HG03175 (cell line): ENCODE data around the gene TPMT.
A peak's percentile ranks its signal among the peaks of the same experiment; 100 is the strongest.
"Not testable (repeated sequence)": the region's sequence is repeated elsewhere in the genome, so short reads cannot be mapped to it uniquely, and the experiment has no call there.

Source experiments
- ATAC-seq: cut with Tn5 transposase; IDR thresholded peaks from one replicate; pipeline ENCODE4 v1.9.1; 2021; ENCODE audit warnings: mild to moderate bottlenecking, moderate library complexity; ENCODE audit not compliant: unreplicated experiment

The TPMT gene

DNA sequence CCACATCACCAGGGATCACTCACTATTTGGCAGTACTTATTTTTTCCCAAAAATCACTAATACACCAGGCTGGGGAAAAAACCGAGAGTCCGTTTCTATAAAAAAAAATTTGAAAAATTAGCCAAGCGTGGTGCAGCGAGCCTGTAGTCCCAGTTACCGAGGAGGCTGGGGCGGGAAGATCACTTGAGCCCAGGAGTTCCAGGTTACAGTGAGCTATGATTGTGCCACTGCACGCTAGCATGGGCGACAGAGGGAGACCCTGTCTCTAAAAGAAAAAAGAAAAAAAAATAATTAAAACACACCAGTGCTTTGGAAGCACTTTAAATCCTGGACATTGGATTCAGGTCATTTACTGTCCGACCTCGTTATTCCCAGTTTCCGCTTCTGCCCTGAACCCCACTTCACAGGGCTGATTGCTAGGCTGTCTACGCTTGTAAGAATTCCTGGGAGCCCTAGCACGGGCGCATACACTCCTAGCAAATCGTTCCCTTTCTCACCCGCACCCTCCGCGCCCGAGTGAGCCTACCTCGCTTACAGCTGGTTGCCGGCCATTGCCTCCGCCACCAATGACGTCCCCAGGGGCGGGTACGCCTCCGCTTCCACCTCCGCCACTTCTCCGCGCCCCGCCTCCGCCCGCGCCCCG lies at the start of gene TPMT:
TSS of gene TPMT (minus strand) at position 571 of the 643 bp plus-strand sequence. CDS start 5,950 bp downstream, outside the sequence.
- peak; percentile 58 for ATAC-seq

- no peak for ATAC-seq
These were observed 48.9 kb upstream of the TPMT start for GRCh38 chr6:18203786-18204185.

GRCh38 chr6:18192026-18192425 lies 37.1 kb upstream of the TPMT start:
- no peak for ATAC-seq

DNA sequence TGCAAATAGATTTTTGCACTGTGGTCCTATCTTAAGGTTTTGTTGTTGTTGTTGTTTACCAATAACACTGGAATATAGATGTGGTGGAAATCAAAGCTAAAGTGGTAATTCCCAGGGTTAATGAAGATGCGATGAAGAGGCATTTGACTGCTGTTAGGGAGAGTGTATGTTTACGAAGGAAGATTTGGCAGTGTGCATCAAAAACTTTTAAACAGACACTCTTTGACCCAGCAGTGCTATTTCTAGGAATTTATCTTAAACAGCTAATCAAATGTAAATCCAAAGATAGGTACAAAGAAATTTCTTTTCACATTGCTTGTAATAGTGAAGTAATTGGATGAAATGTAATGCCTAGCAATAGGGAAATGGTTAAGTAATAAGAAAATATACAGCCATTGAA lies 34.3 kb upstream of the TPMT start:
- no peak for ATAC-seq

GRCh38 chr6:18187701-18188100 lies 32.8 kb upstream of the TPMT start:
- ATAC-seq = no peak

- ATAC-seq = no peak
These were observed 31.8 kb upstream of the TPMT start for GRCh38 chr6:18186540-18187250.

DNA sequence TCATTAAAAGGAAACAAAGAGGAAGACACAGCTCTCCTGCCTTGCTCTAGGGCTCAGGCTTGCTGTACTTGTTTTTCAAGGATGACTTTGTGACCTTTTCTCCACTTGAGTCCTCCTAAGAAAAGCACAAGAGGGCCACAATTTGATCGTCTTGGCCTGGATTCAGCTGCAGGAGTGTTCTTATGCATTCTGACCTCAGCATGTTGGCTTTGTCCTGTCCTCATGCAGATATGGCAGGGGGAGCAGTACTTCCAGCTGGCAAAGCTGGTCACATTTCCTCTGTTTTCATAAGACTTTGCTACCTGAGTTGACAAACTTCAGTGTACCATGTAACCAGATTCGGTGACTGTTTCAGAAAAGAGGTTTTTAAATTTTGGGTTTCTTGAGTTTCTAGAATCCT lies 31.2 kb upstream of the TPMT start:
- no peak for ATAC-seq

DNA sequence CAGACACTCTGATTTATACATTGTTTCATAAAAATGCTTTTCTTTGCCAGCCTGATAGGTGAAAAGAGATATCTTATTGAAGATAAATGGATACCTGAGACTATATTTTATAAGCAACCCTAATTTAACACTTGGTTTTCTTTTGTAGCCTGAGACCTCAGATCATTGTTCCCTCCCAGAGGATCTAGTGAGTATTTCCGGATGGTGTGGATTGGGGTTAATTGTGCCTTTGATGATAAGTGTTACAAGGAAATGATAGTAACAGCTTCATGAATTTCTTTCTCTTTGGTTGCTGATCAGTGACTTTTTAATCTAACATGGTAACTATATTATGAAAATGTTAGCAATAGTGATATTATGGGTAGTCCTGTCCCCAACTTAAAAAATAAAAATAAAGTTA lies 30.7 kb upstream of the TPMT start:
- ATAC-seq = no peak

DNA sequence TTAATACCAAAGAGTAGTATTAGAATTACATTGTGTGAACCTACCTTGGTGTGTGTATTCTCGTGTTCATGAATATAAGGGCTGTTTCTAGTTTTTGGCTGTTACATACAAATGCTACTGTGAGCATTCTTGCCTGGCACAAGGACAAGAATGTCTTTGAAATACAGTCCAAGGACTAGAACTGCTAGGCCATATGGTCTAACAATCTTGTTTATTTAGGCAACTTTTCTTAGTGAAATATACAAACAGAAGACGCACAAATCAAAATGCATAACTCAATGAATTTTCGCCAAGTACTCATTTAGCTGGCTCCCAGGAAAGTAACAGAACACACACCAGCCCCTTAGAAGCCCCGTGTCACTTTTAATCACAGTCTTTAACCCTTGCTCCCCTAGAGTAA lies 28.9 kb upstream of the TPMT start:
- ATAC-seq = no peak

DNA sequence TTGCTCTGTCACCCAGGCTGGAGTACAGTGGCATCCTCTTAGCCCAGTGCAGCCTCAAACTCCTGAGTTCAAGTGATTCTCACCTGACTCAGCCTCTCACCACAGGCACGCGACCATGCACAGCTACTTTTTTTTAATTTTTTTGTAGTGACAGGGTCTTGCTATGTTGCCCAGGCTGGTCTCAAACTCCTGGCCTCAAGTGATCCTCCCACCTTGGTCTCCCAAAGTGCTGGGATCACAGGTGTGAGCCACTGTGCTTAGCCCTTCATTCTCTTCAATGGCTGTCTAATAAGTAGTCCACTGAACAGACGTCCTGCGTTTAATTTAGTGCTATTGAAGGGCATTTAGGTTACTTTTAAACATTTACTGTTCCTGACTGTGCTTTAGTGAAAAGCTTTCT lies 27.7 kb upstream of the TPMT start:
- ATAC-seq = no peak

DNA sequence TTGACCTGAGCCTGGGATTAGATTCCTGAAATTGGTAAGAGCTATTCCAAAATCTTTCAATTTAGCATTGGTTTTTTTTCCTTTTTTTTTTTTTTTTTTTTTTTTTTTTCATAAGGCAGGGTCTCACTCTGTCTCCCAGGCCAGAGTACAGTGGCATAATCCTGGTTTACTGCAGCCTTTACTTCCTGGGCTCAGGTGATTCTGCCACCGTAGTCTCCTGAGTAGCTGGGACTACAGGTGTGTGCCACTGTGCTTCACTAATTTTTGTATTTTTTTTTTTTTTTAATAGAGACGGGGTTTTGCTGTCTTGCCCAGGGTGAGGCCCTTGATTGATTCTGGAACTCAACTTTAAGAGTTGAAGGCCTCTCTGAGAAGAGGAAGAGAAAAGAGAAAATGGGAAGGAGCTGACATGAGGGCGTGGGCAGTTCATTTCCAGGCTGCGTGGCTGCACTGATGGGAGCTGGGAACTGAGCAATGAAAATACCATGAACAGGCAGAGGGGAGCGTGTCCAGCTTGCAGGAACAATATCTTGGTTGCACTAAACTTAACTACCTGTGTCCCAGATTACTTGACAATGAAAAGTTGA lies 25.0 kb upstream of the TPMT start:
- no peak for ATAC-seq

DNA sequence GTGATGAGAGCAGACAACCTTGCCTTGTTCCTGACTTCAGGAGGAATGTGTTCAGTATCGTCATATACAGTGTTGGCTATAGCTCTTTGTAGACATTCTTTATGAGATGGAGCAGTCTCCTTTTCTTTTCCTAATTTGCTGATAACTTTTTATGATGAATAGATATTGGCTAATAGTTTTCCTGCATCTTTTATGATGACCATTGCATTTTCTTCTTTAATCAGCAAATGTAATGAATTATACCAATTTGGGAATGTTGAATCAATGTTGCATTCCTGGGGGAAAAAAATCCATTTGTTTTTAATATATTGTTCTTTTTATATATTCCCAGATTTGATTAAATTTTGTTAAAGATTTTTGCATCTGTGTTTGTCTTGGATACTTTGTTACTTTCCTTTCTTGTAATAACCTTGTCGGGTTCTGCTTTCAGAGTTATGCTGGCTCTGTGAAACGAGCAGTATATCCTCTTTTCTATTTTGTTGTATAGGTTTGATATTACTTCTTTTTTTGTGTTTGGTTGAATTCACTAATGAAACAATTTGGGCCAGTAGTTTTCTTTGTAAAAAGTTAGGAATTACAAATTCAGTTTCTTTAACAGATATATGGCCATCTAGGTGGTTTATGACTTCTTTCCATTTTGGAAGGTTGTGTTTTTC lies 24.2 kb upstream of the TPMT start:
- no peak for ATAC-seq

GRCh38 chr6:18177286-18177965 lies 22.5 kb upstream of the TPMT start:
- no peak for ATAC-seq

DNA sequence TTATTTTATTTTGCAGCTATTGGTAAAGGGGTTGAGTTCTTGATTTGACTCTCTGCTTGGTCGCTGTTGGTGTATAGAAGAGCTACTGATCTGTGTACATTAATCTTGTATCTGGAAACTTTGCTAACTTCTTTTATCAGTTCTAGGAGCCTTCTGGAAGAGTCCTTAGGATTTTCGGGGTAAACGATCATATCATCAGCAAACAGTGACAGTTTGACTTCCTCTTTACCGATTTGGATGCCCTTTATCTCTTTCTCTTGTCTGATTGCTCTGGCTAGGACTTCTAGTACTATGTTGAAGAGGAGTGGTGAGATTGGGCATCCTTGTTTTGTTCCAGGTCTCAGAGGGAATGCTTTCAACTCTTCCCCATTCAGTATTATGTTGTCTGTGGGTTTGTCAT lies 21.3 kb upstream of the TPMT start:
- not testable (repeated sequence) for ATAC-seq

GRCh38 chr6:18171871-18172270 lies 17.0 kb upstream of the TPMT start:
- no peak for ATAC-seq

DNA sequence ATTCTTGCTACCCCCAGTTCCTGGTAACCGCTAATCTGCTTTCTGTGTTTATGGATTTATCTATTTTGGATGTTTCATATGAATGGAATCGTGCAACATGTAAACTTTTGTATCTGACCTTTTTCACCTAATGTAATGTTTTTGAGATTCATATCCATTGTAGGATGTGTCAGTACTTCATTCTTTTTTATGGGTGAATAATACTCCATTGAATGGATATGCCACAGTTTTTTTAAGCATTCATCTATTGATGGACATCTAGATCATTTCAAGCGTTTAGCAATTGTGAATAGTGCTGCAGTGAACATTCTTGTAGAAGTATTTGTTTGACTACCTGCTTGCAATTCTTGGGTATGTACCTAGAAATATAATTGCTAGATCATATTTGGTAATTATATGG lies 13.4 kb upstream of the TPMT start:
- no peak for ATAC-seq

DNA sequence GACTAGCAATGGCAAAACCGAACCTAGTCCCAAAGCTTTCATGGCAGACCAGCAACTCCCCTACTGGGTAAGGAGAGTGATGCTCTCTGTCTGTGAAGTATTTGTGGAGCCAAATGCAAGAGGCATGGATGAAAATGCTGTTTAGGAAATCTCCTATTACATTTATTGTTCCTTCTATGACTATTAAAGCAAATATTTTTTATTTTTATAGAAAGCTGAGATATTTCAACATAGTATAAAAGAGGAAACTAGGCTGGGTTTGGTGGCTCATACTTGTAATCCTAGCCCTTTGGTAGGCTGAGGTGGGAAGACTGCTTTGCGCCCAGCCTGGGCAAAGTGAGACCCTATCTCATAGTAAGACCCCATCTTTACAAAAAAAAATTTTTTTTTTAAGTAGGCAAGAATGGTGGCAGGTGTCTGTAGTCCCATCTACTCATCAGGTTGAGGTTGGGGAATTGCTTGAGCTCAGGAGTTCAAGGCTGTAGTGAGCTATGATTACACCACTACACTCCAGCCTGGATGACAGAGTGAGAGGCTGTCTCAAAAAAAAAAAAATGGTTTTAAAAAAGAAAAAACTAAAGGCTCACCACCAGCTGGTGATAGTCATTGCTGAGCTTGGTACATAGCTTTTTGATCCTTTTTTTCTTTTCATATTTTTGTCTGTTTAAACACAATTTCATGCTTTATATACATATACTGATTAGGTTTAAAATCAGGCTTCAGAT lies 11.6 kb upstream of the TPMT start:
- no peak for ATAC-seq

GRCh38 chr6:18165751-18166150 lies 10.9 kb upstream of the TPMT start:
- ATAC-seq = no peak

GRCh38 chr6:18162401-18162800 lies 7.5 kb upstream of the TPMT start:
- ATAC-seq = no peak

GRCh38 chr6:18161431-18161830 lies 6.6 kb upstream of the TPMT start:
- ATAC-seq = no peak

DNA sequence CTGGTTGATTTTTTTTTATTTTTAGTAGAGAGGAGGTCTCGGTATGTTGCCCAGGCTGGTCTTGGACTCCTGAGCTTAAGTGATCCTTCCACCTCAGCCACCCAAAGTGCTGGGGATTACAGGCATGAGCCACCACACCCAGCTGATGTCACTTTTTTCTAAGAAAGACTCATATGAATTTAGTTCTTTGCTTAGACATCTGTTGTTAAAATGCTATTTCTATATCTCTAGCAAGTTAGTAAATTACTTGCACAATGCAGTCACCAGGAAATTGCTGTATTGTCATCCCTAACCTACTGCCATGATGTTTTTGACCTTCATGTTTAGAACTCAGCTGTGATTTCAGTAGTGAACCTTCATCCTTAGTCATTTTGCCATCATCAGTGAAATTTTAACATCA lies 6.0 kb upstream of the TPMT start:
- ATAC-seq = no peak
